ENCODE measurements around the gene PIK3R6.

Gene PIK3R6

GRCh38 chr17:8880466-8880865, 13.0 kb upstream of the PIK3R6 start:
- intact Hi-C loops (cut with DNase I) = no loop called here
- no peak for DNase-seq

GRCh38 chr17:8879410-8879809, 11.9 kb upstream of the PIK3R6 start:
- intact Hi-C loops (cut with DNase I) = no loop called here
- DNase-seq = no peak

- DNase-seq = no peak
- intact Hi-C loops (cut with DNase I) = no loop called here
These were observed 10.5 kb upstream of the PIK3R6 start for GRCh38 chr17:8877984-8878383.

- no peak for DNase-seq
- intact Hi-C loops (cut with DNase I) = no loop called here
These were observed 8.5 kb upstream of the PIK3R6 start for GRCh38 chr17:8875957-8876356.

- intact Hi-C loops (cut with DNase I) = no loop called here
These were observed 8.0 kb upstream of the PIK3R6 start for GRCh38 chr17:8875436-8875835.

GRCh38 chr17:8873801-8874715, 6.6 kb upstream of the PIK3R6 start:
- intact Hi-C loops (cut with DNase I) = no loop called here

More at GRCh38 chr17:8875436-8875835, 8.0 kb upstream of the PIK3R6 start:
- DNase-seq = no peak

GRCh38 chr17:8872705-8873435, 5.4 kb upstream of the PIK3R6 start:
- intact Hi-C loops (cut with DNase I) = no loop called here
- DNase-seq = no peak

More at GRCh38 chr17:8873801-8874715, 6.6 kb upstream of the PIK3R6 start:
- DNase-seq = no peak

- intact Hi-C loops (cut with DNase I) = no loop called here
- no peak for DNase-seq
These were observed 4.7 kb upstream of the PIK3R6 start for GRCh38 chr17:8872036-8872704.

GRCh38 chr17:8871081-8871581, 3.7 kb upstream of the PIK3R6 start:
- peak in 3 of 42 donors; percentile 10 to 17 (median 12) for DNase-seq
- intact Hi-C loops (cut with DNase I) = no loop called here

- intact Hi-C loops (cut with DNase I) = no loop called here
- DNase-seq = peak in 23 of 42 donors; percentile 11 to 65 (median 36)
These were observed 3.0 kb upstream of the PIK3R6 start for GRCh38 chr17:8870406-8871040.

GRCh38 chr17:8869114-8869815, 1.8 kb upstream of the PIK3R6 start:
- intact Hi-C loops (cut with DNase I) = no loop called here
- DNase-seq = peak in 1 of 42 donors; percentile 16

- intact Hi-C loops (cut with DNase I) = no loop called here
- no peak for DNase-seq
These were observed 1.1 kb upstream of the PIK3R6 start for GRCh38 chr17:8868529-8868951.

GRCh38 chr17:8868092-8868491, 618 bp upstream of the PIK3R6 start:
- intact Hi-C loops (cut with DNase I) = no loop called here
- DNase-seq = no peak

- intact Hi-C loops (cut with DNase I) = no loop called here
- DNase-seq = no peak
These were observed 1.7 kb downstream of the PIK3R6 start for GRCh38 chr17:8865811-8866210.

GRCh38 chr17:8865385-8865784, 2.1 kb downstream of the PIK3R6 start:
- intact Hi-C loops (cut with DNase I) = no loop called here
- no peak for DNase-seq

- peak in 2 of 42 donors; percentile 8 to 19 for DNase-seq
- intact Hi-C loops (cut with DNase I) = no loop called here
These were observed 5.0 kb downstream of the PIK3R6 start for GRCh38 chr17:8862213-8863056.

- peak in 1 of 42 donors; percentile 5 for DNase-seq
- intact Hi-C loops (cut with DNase I) = no loop called here
These were observed 5.8 kb downstream of the PIK3R6 start for GRCh38 chr17:8861495-8862181.

All from head of caudate nucleus (tissue), 42 donors.